GM12873 (cell line): Measurements from ENCODE around the gene GLIPR1.

Experiments used
- CTCF ChIP-seq: IDR thresholded peaks from 2 replicates; pipeline ENCODE4 v1.5.1; 2012; ENCODE audit warnings: low read depth, mild to moderate bottlenecking, moderate library complexity, low read length, control low read depth; ENCODE audit not compliant: insufficient read depth; ENCODE audit errors: missing control alignments

The GLIPR1 gene

GRCh38 chr12:75444429-75445136, 36.0 kb upstream of the GLIPR1 start:
- no peak for TF ChIP-seq CTCF

- TF ChIP-seq CTCF = no peak
Measured at GRCh38 chr12:75446857-75447256, 33.7 kb upstream of the GLIPR1 start.

- no peak for TF ChIP-seq CTCF
Measured at GRCh38 chr12:75447691-75448393, 32.7 kb upstream of the GLIPR1 start.

- no peak for TF ChIP-seq CTCF
Measured at GRCh38 chr12:75452675-75453330, 27.8 kb upstream of the GLIPR1 start.

GRCh38 chr12:75455839-75456238, 24.7 kb upstream of the GLIPR1 start:
- no peak for TF ChIP-seq CTCF

- TF ChIP-seq CTCF = no peak
Measured at GRCh38 chr12:75457191-75457590, 23.4 kb upstream of the GLIPR1 start.

- no peak for TF ChIP-seq CTCF
Measured at GRCh38 chr12:75459755-75460154, 20.8 kb upstream of the GLIPR1 start.
